ENCODE measurements around the gene KNDC1.

GRCh38 chr10:133243593-133243992 lies 83.6 kb downstream of the KNDC1 start:
- TF ChIP-seq POLR2A (IDR thresholded peaks at IDR 0.05) (no peak), CTCF (IDR thresholded peaks at IDR 0.05) (no peak)

Measured in right lobe of liver (tissue), 4 donors.